HFF-Myc (cell line): ENCODE measurements around the gene CYP4F2.
"Not testable (repeated sequence)": the region's sequence is repeated elsewhere in the genome, so short reads cannot be mapped to it uniquely, and the experiment has no call there.

Experiments used
- DNase-seq: peaks from one replicate; pipeline ENCODE4 v3.0.0-alpha.2; 2011; ENCODE audit warnings: low read depth; ENCODE audit errors: extremely low read depth
- H3K4me3 ChIP-seq: replicated peaks from 2 replicates; pipeline ENCODE4 v1.5.1; 2011; ENCODE audit warnings: low read depth, mild to moderate bottlenecking, control low read depth, low read length
- CTCF ChIP-seq: IDR thresholded peaks from 2 replicates; pipeline ENCODE4 v1.5.1; 2012; ENCODE audit warnings: mild to moderate bottlenecking, low read depth, low read length, control low read depth; ENCODE audit errors: missing control alignments

The CYP4F2 gene

GRCh38 chr19:15892012-15892411 lies 5.9 kb downstream of the CYP4F2 start:
- no peak overlapping the region for H3K4me3 ChIP-seq
- DNase-seq, result no peak
- no peak for TF ChIP-seq CTCF

- H3K4me3 ChIP-seq, result no peak overlapping the region
- TF ChIP-seq CTCF, result no peak
- no peak for DNase-seq
Observed at GRCh38 chr19:15891434-15891833, 6.4 kb downstream of the CYP4F2 start.

- not testable (repeated sequence) for H3K4me3 ChIP-seq, DNase-seq
Observed at GRCh38 chr19:15889339-15889738, 8.5 kb downstream of the CYP4F2 start.

- no peak for DNase-seq
- no peak overlapping the region for H3K4me3 ChIP-seq
- no peak for TF ChIP-seq CTCF
Observed at GRCh38 chr19:15885919-15886318, 12.0 kb downstream of the CYP4F2 start.

GRCh38 chr19:15885167-15885566 lies 12.7 kb downstream of the CYP4F2 start:
- no peak for TF ChIP-seq CTCF
- no peak for DNase-seq
- no peak overlapping the region for H3K4me3 ChIP-seq

GRCh38 chr19:15883329-15883728 lies 14.5 kb downstream of the CYP4F2 start:
- H3K4me3 ChIP-seq, DNase-seq: not testable (repeated sequence)

- no peak for TF ChIP-seq CTCF
- H3K4me3 ChIP-seq, result no peak overlapping the region
- no peak for DNase-seq
Observed at GRCh38 chr19:15874821-15875474, 22.9 kb downstream of the CYP4F2 start.

- H3K4me3 ChIP-seq, DNase-seq: not testable (repeated sequence)
Observed at GRCh38 chr19:15873771-15874170, 24.1 kb downstream of the CYP4F2 start.
